Suprapubic skin (tissue), 4 donors: Measurements from ENCODE around the gene ZSWIM6. TPM values are rescaled to one million over a fixed set of nuclear protein-coding genes. Genes with fewer than 3 reads are reported as not detected.

Source experiments
- DNase-seq, 2 donors: peaks; one replicate each; pipeline ENCODE4 v3.0.0-alpha.2; 2019; ENCODE audit warnings: low spot score in 2 of 2
- H3K27ac ChIP-seq: fragments of 200-600 bp; sonication (generic); one replicate; pipeline ENCODE4 v1.5.1; 2019
- H3K27me3 ChIP-seq: fragments of 200-600 bp; sonication (generic); one replicate; pipeline ENCODE4 v1.5.1; 2019
- H3K36me3 ChIP-seq: fragments of 200-600 bp; sonication (generic); one replicate; pipeline ENCODE4 v1.5.1; 2019
- H3K4me1 ChIP-seq: fragments of 200-600 bp; sonication (generic); one replicate; pipeline ENCODE4 v1.5.1; 2019
- H3K4me3 ChIP-seq: fragments of 200-600 bp; sonication (generic); one replicate; pipeline ENCODE4 v1.5.1; 2019; ENCODE audit warnings: mild to moderate bottlenecking
- H3K9me3 ChIP-seq: fragments of 200-600 bp; sonication (generic); one replicate; pipeline ENCODE4 v1.5.1; 2019
- CTCF ChIP-seq, 2 donors: fragments of 200-600 bp in 1 of 2; fragments of 450-650 bp in 1 of 2; sonication (generic) in 1 of 2; IDR thresholded peaks; one replicate each; pipeline ENCODE4 v1.5.1; 2016 to 2019; ENCODE audit warnings: antibody characterized with exemption in 2 of 2, mild to moderate bottlenecking in 1 of 2, moderate library complexity in 1 of 2
- EP300 ChIP-seq: sonication (generic); formaldehyde crosslinking; IDR thresholded peaks from one replicate; pipeline ENCODE4 v1.6.1; 2017; ENCODE audit warnings: antibody characterized with exemption
- POLR2A ChIP-seq, 2 donors: fragments of 450-650 bp; IDR thresholded peaks; one replicate each; pipeline ENCODE4 v1.6.1; 2017; ENCODE audit warnings: antibody characterized with exemption in 2 of 2, mild to moderate bottlenecking in 2 of 2, moderate library complexity in 2 of 2
- POLR2AphosphoS5 ChIP-seq, 3 donors: sonication (generic); formaldehyde crosslinking; IDR thresholded peaks; one replicate each; pipeline ENCODE4 v1.6.1; 2017; ENCODE audit warnings: antibody characterized with exemption in 3 of 3
- WGBS: methylation state at CpG from one replicate; pipeline ENCODE4 v1.1.5; 2018; 5-methylcytosine and 5-hydroxymethylcytosine counted together
- total RNA-seq, 4 donors: library from RNA; depleted of rRNA; stranded (reverse); fragments of >200 nt; gene quantifications; one replicate each; pipeline ENCODE4 v1.1.0, GENCODE V29; 2016

Gene ZSWIM6
- total RNA-seq, 4 donors from 2014 or later = 7.3 to 12.2 (median 8.2) TPM

- H3K4me1 ChIP-seq = peaks cover 16% of the 10 kb centered on the region
- no peaks in the 10 kb centered on the region for H3K27me3 ChIP-seq
- H3K9me3 ChIP-seq = no peaks in the 10 kb centered on the region
- WGBS = 81% methylated on average over 2 of the region's 2 CpGs
- no peak overlapping the region for H3K4me3 ChIP-seq
- TF ChIP-seq CTCF (IDR thresholded peaks at IDR 0.05) = no peak
- TF ChIP-seq POLR2AphosphoS5 (IDR thresholded peaks at IDR 0.05) = no peak
- no peak for TF ChIP-seq POLR2A (IDR thresholded peaks at IDR 0.05)
- TF ChIP-seq EP300 = no peak
- DNase-seq = no peak
- no peak overlapping the region for H3K27ac ChIP-seq
- no peaks in the 10 kb centered on the region for H3K36me3 ChIP-seq
Observed at GRCh38 chr5:61339764-61340163, 7.7 kb downstream of the ZSWIM6 start.

- 78% methylated on average over 3 of the region's 3 CpGs for WGBS
- peaks cover 6% of the 10 kb centered on the region for H3K4me1 ChIP-seq
- no peak for TF ChIP-seq EP300
- TF ChIP-seq POLR2A (IDR thresholded peaks at IDR 0.05) = no peak
- TF ChIP-seq CTCF (IDR thresholded peaks at IDR 0.05) = no peak
- TF ChIP-seq POLR2AphosphoS5 (IDR thresholded peaks at IDR 0.05) = no peak
Observed at GRCh38 chr5:61340775-61341361, 8.8 kb downstream of the ZSWIM6 start.

GRCh38 chr5:61342071-61342501 is 10.0 kb downstream of the ZSWIM6 start:
- no peaks in the 10 kb centered on the region for H3K36me3 ChIP-seq
- no peak for TF ChIP-seq CTCF (IDR thresholded peaks at IDR 0.05)
- TF ChIP-seq EP300 = no peak
- TF ChIP-seq POLR2A (IDR thresholded peaks at IDR 0.05) = no peak
- TF ChIP-seq POLR2AphosphoS5 (IDR thresholded peaks at IDR 0.05) = no peak
- no peaks in the 10 kb centered on the region for H3K27me3 ChIP-seq
- H3K4me1 ChIP-seq = peaks cover 13% of the 10 kb centered on the region
- no peak for DNase-seq
- H3K27ac ChIP-seq = no peak overlapping the region
- no peak overlapping the region for H3K4me3 ChIP-seq
- H3K9me3 ChIP-seq = no peaks in the 10 kb centered on the region
- WGBS = 54% methylated on average over 4 of the region's 4 CpGs

More at GRCh38 chr5:61340775-61341361, 8.8 kb downstream of the ZSWIM6 start:
- no peak overlapping the region for H3K4me3 ChIP-seq
- H3K36me3 ChIP-seq = no peaks in the 10 kb centered on the region
- no peaks in the 10 kb centered on the region for H3K9me3 ChIP-seq
- no peak for DNase-seq
- no peak overlapping the region for H3K27ac ChIP-seq
- no peaks in the 10 kb centered on the region for H3K27me3 ChIP-seq

GRCh38 chr5:61344187-61344944 is 12.3 kb downstream of the ZSWIM6 start:
- WGBS = 58% methylated on average over 6 of the region's 6 CpGs
- no peaks in the 10 kb centered on the region for H3K36me3 ChIP-seq
- H3K4me3 ChIP-seq = no peak overlapping the region
- TF ChIP-seq POLR2AphosphoS5 (IDR thresholded peaks at IDR 0.05) = no peak
- no peak for TF ChIP-seq CTCF (IDR thresholded peaks at IDR 0.05)
- TF ChIP-seq EP300 = no peak
- TF ChIP-seq POLR2A (IDR thresholded peaks at IDR 0.05) = no peak
- no peaks in the 10 kb centered on the region for H3K9me3 ChIP-seq
- no peak overlapping the region for H3K27ac ChIP-seq
- DNase-seq = no peak
- peaks cover 13% of the 10 kb centered on the region for H3K4me1 ChIP-seq
- H3K27me3 ChIP-seq = no peaks in the 10 kb centered on the region

GRCh38 chr5:61346511-61346910 is 14.5 kb downstream of the ZSWIM6 start:
- TF ChIP-seq EP300 (no peak), CTCF (IDR thresholded peaks at IDR 0.05) (no peak), POLR2AphosphoS5 (IDR thresholded peaks at IDR 0.05) (no peak), POLR2A (IDR thresholded peaks at IDR 0.05) (no peak)
- Histone ChIP-seq H3K36me3 (no peaks in the 10 kb centered on the region), H3K27me3 (no peaks in the 10 kb centered on the region), H3K4me3 (no peak overlapping the region), H3K27ac (no peak overlapping the region), H3K9me3 (no peaks in the 10 kb centered on the region), H3K4me1 (peaks cover 13% of the 10 kb centered on the region)
- 78% methylated on average over 2 of the region's 2 CpGs for WGBS
- DNase-seq = no peak
